HFF-Myc (cell line): Measurements from ENCODE around the gene FARP1.

Experiments used
- DNase-seq: peaks from one replicate; pipeline ENCODE4 v3.0.0-alpha.2; 2011; ENCODE audit warnings: low read depth; ENCODE audit errors: extremely low read depth
- H3K4me3 ChIP-seq: replicated peaks from 2 replicates; pipeline ENCODE4 v1.5.1; 2011; ENCODE audit warnings: low read depth, mild to moderate bottlenecking, control low read depth, low read length
- TF ChIP-seq, protein P1 (sequence below): IDR thresholded peaks from 2 replicates; pipeline ENCODE4 v1.5.1; 2012; ENCODE audit warnings: mild to moderate bottlenecking, low read depth, low read length, control low read depth; ENCODE audit errors: missing control alignments

Gene FARP1

DNA sequence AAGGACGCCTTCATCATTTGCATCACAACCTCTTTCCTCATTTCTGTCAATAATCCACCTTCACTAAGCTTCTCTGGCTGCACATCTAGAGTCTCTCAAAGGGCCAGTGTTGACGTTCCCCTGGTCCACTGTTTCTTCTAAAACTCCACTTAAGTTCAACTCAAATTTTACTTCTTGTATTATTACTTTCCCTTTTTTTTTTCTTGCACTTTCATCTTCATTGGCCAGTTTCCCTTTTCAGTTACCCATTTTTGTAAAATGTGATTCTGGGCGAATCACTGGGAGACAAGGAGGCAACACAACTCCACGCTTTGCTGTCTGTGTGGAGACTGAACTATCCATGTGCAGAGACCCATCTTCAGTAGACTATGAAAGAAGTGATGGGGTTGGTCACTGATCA lies 162.8 kb downstream of the FARP1 start:
- DNase-seq, result no peak
- TF ChIP-seq, protein P1, sequence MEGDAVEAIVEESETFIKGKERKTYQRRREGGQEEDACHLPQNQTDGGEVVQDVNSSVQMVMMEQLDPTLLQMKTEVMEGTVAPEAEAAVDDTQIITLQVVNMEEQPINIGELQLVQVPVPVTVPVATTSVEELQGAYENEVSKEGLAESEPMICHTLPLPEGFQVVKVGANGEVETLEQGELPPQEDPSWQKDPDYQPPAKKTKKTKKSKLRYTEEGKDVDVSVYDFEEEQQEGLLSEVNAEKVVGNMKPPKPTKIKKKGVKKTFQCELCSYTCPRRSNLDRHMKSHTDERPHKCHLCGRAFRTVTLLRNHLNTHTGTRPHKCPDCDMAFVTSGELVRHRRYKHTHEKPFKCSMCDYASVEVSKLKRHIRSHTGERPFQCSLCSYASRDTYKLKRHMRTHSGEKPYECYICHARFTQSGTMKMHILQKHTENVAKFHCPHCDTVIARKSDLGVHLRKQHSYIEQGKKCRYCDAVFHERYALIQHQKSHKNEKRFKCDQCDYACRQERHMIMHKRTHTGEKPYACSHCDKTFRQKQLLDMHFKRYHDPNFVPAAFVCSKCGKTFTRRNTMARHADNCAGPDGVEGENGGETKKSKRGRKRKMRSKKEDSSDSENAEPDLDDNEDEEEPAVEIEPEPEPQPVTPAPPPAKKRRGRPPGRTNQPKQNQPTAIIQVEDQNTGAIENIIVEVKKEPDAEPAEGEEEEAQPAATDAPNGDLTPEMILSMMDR, result no peak
- no peak overlapping the region for H3K4me3 ChIP-seq

DNA sequence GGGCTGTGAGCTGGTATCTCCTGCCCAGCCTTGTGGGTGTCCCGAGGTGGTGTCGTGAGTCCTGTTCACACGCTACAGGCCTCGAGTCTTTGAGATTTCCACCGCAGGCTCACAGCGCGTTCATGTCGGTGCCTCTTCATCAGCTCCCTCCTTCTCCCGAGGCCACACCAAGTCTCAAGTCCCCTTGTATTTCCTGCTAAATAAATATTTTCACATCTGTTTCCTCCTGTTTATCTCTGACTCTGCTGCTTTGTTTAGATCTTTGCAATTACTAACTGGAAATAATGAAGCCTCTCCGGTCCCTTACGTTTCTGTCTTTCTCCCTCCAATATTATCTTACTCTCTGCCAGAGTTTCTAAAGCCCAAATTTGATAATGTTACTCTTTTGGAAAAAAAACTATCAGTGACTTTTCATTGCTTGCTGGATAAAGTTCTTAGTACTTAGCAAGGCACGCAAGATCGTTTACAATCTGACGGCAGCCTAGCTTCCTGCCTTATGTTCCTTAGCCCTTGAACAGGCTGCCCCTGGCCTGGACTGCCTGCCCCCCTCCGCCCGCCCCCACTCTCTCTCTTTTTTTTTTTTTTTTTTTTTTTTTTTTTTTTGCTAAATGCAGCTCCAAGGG lies 164.7 kb downstream of the FARP1 start:
- TF ChIP-seq, protein P1, result no peak
- no peak for DNase-seq
- no peak overlapping the region for H3K4me3 ChIP-seq

DNA sequence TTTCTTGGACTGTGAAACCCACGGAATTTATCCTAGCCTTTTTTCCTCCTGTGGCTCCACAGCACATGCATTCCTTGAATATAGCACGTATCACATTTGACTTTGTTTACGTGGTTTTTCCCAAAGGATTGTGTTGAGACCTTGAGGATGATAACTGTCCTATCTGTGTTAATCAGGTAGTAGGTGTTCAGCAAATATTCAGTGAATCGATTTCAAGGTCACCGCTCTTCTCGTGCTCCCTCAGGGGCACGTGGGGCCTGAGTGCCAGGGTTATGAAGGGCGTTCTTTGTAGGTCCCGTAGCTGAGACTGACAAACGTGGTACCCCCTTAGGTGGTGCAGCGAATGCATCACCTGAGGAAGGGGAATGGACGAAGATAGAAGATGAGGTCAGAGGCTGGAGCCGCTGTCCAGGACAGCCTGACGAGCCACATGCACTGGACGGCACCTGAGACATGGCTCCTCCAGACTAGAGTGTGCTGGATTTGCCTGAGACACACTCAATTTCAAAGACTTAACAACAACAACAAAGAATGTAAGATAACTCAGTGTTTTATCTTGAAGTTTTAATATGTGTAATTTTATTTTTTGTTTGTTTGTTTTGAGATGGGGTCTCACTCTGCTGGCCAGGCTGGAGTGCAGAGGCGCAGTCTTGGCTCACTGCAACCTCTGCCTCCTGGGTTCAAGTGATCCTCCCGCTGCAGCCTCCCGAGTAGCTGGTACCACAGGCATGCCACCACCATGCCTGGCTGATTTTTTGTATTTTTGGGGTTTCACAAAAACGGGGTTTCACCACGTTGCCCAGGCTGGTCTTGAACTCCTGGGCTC lies 165.4 kb downstream of the FARP1 start:
- no peak overlapping the region for H3K4me3 ChIP-seq
- TF ChIP-seq, protein P1, result no peak
- DNase-seq, result no peak

DNA sequence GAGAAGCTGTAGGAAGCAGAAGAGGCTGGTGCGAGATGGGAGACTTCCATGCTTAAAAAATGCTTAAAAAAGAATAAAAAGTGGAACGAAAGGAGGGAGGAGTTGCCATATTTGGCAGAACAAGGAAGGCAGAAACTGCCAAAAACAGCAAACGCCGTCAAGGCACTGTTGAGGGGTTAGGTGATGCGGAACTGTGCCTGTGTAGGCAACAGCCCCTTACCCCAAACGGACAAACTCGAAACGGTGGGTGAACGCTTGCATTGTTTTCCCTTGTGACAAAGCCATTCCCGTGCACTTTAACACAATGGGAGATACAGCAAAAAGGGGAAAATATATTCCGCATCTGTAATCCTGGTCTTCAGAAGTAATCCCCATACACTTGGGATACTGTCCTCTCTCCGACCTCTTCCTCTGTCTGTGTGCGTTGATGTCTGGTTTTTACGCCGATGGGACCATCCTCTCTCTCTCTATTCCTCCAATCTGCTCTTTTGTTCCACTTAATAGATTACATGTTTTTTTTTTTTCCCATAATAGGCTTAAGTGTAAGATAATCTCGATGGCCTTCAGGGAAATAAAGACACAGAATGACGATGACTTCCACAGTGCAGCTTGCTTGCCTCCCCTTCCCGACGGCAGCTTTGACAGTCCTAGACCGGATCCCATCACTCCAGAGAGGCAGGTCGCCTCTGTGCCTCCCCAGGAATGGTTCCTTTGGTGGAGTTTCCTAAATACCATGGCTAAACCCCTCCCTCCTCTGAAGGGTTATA lies 166.9 kb downstream of the FARP1 start:
- TF ChIP-seq, protein P1, result no peak
- no peak overlapping the region for H3K4me3 ChIP-seq
- no peak for DNase-seq

DNA sequence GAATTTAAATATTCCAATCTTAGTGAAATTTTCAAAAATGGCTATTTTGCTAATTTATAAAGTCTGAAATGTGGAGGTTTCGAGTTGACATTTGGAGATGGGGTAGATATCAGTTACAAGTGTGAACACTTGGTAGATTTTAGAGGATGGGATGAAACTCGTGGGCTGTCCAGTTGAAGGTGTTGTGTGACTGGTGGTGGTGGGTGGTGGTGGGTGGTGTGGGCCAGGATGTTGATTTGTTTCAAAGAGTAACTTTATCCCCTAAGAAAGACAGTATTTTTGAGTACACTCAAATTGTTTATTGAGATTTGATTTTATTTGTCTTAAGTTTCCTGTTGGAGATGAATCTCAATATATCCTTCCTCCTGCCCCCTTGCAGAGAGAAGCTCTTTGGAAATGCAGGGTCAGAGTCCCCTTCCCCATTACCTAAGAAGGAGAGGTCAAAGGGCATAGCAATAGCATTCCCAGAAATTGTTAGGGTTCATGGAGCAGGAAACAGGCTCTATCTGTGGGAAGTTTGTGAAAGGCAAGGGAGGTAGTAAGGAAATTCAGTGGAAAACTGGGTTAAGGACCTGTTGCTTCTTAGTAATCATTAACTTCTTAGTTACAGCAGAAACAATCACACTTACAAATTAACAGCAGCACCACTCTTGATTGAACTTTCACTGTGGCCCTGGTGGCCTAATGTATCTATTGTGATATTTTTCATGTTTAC lies 167.7 kb downstream of the FARP1 start:
- no peak overlapping the region for H3K4me3 ChIP-seq
- no peak for DNase-seq
- TF ChIP-seq, protein P1, result no peak

GRCh38 chr13:98311200-98311548 lies 168.3 kb downstream of the FARP1 start:
- TF ChIP-seq, protein P1, result no peak
- no peak overlapping the region for H3K4me3 ChIP-seq
- DNase-seq, result no peak
